Right kidney (tissue), 1 donor: Measurements from ENCODE around the gene AMOT.

Experiments
- DNase-seq: peaks from one replicate; pipeline ENCODE4 v3.0.0-alpha.2; 2016

The AMOT gene

DNA sequence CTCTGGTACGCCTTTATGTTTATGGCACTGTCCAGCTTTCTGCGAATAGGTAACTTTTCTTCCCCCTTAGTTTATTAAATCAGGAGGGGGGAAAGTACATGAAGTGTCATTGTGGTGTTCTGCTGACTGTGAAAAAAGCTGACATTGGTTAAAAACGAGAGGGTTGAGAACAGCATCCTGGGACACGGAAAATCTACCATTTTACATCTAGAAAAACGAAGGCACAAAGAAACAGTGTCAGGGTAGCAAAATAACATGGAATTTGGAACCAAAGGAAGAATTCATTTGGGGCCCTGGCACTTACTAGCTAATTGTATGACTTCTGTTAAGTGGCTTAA, 1.2 kb upstream of the AMOT start:
- no peak for DNase-seq

DNA sequence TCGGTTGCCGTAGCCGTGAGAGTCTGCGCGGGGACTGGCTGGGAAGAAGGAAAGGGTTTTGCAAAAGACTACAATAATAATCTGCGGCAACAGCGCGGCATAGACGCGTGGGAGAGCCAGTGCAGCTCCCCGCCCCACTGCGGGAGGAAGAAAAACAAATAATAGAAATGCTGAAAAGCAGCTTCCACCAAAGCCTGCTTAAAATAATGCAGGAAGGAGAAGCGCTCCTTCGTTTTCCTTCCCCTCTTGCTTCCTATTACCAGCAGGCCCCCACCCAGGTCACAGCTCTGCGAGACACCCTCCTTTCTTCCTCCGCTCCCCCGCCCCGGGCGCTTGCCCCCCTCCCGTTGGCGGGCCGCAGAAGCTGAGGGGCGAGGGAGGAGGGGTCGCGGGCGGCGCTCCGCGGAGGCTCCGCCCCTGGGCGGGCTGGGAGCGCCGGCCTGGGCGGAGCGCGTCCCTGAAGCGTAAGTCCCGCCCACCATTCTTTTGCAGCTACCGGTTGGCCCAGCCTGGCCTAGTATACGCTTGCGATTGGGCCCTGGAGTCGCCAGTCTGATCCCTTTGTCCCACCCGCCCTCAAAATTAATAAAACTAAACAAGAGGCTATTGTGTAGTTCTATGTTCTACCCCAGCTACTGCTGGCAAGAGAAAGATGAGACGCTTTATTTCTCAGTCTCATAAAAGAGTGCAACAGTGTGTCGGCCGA, 636 bp upstream of the AMOT start:
- peak; percentile 91 for DNase-seq

DNA sequence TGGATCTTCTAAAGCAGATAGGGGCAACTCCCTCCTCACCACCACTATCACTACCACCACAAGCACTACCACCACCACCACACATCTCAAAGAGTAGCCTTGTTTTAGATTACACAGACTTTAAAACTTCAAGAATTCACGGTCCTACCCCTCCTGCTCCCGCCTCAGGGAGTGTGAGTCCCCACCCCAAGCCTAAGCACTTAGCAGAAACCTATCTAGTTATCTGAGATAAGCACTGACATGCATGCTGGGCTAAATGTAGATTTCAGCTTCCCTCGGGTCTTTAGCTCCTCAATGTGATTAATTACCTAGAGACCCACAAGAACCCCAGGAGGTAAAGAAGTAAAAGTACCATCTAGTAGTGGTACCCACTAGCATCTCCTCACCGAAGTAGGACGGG, 775 bp downstream of the AMOT start:
- DNase-seq = no peak

DNA sequence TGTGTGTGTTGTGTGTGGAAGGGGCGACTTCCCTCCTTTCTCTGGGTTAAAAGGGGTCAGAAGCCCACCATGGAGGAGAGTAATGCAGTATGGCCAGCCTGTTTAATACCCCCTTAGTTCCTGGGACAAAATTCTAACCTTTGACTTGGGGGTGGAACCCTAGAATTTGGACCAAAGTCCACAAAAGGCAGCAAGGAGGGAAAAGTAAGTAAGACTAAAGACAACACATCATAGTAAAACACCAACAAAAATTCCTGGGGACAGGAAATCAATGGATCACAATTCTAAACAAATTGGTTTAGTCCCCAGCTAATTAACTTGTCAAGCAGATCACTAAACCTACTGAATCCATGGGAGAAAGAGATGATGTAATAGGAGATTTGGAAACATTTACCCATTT, 3.1 kb downstream of the AMOT start:
- no peak for DNase-seq

DNA sequence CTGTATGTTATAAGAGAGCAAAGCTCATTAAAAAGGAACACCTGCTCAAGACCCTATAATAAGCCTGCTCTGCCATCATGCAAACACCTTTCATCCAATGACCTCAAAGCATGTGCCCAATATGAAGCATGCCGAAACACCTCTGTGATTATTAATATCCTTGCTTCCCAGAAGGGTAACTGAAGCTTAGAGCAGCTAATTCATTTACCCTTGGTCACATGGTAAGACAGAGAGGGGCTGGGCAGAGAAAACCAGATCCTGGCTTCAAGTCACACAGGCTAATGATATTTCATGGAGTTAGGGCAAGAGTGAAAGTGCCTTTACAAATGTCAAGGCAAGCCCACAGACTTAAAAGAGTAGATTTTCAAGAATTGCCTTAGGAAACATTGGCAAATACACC, 5.6 kb downstream of the AMOT start:
- no peak for DNase-seq

DNA sequence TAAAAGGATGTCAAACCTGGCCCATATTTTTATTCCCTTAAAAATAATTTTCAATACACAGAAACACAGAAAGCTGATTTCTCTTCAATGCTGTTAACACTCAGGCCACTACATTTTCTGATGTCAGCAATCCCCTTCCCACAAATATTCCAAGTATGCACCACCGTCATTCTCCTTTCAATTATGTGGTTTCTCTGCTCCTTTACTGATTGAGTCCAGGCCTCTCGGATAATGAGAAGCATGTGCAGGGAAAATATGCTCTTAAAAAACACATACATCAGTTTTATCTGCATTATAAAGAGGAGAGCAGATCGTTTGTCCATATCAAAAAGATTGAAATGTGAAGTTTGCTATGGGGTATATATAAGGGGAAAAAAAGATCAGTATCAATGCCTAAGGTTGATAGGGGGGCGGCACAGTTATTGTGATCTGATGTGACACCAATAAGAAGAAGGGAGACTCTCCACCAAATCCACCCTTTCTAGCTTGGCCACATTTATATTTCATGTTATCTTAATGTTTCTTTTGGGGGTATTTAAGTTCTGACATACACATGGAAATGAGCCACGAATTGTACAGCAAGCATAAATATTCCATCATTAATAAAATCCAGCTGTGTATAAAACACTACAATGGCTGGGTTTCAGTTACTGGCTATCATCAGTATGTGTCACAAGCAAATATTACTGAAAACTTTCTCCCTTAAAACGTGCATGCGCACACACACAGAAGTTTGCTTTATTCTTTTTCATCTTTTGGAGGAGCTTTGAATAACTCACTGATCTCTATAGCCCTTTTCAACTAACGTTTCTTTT, 6.4 kb downstream of the AMOT start:
- no peak for DNase-seq

DNA sequence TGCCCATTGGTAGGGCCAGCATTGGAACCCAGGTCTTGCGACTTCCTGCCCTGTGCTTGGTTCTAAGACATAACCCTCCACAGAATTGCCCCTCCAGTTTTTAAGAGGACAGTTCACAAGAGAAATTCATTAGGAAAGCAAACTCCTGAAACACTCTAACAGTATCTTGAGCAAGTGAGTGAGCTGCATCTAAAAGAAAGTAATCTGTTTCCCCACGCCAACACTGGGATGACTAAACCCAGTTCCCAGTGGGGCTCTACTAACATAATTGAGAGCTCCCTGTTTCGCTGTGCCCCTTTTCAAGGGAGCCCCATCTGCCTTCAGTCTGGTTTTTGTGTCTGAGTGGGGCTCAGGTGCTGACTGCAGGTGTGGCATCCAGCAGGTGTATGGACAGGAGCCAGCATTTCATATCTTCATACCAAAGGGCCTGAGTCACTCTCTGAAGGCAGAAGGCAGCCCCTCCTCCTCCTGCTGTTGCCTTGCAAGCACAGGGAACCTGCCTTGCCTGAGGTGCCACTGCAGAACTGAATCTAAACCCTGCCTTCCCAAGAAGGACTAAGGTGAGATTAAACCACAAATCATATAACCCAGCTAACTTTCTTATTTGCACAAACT, 8.0 kb downstream of the AMOT start:
- no peak for DNase-seq

DNA sequence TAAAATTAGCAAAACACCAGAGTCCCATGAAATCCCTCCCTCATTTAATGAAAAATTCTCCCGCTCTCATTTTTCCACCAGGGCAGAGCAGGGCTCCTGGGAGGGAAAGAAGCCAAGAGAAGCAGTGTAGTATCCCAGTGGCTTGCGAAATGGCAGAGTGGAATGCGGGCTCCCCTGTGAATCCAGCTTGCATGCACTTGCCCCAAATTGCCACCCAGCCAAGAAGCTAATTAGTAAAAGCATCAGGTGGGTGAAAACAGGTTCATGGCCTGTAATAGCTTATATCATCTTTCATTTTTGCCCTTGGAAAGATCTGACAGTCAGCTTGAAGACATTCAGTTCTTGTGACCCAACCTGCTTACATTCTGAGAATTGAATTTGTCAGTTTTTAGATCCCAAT, 10.1 kb downstream of the AMOT start:
- no peak for DNase-seq

DNA sequence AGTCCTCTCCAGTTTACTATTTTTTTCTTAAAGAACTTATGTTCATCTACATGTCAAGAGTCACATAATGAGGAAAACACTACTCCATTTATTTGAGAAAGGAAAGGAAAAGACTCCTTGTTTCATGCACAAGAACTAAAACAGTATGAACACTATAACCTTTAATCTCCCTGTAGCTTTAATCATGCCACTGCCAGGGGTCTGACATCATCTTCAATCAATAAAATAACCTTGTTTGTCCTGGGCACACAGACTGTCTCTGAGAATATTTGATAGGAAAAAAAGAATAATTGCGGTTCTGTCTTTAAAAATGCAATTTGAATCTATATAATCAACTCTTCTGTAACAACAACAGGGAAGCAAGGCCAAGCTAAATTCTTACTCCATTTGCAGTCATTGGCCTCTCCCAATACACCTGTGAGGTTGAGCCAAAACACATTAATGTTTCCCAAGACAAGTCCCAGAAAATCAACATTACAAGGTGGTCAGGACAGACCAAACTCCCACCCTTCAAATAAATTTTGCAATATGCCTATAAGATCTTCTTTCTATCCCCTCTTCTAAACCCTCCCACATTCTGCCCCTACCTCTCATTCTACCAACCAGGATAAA, 13.2 kb downstream of the AMOT start:
- no peak for DNase-seq

DNA sequence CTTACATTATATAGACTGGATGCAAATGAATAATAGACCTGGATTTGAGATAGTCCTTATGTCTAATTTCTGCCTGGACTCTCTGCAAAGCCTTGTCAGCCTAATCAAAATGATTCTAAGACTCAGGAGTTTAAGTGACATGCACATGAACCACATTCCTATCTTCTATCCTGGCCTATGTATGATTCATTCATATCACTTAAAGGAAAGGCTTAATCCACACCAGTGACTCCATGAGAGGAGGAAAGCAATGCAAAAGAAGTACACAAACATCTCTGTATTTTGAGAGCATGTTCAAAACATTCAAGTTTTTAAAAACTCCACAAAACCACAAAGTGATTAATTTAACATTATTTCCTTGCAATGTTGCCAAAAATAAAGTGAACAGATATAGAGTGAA, 14.6 kb downstream of the AMOT start:
- no peak for DNase-seq

DNA sequence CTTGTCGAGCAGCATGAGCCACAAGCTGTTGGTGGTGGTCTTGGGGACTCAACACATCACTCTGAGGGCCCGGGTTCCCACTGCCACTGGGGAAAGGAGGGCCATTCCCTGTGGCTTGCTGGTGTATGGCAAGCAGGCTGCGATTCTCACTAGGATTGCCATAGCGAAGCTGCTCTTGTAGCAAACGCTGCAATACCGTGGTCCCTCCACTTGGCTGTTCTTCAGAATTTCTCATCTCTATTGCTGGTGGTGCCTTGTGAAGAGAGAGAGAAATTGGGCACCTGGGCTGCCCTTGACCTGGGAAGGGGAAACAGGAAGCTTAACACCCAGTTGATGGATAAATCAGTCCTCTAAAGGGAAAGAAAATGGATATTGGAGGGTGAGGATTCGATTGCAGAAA, 17.7 kb downstream of the AMOT start:
- no peak for DNase-seq

DNA sequence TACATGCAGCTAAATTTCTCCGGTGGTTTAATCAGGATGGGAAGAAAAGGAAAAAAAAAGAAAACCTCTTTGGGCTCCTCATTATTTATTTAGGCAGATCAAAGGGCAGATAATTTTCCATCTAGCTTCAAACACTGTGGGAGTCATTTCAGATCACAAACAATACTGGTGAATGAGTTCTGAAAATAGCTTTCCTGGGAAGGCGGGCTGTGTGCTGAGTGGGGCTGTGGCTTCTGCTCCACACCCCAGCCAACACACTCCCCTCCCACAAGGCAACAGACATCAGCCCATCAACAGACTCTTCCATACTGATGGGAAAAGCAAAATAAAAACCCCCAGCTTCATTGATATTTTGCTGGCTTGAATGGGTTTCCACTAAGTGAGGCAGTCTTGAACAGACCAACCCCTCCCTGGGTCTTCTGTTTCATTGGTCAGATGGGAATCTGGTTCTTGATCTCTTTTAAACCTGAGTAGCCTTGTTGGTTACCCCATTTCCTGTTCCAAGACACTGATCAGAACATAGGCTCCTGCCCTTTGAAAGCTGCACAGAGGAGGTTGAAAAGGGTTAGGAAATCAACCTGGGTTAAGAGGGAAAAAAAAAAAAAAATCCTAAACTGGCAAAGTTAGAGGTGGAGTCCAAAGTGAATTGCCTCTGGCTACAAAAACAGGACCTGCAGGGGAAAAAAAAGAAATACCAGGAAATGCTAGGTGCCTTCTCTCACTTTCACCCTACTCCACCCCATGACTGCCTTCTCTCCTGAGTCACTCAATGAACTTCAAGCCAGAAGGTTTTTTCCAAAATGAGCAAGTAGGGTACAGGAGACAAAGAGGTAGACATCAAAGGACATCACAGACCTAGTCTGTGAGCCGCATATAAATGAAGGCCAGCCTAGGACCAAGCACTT, 20.0 kb downstream of the AMOT start:
- no peak for DNase-seq

DNA sequence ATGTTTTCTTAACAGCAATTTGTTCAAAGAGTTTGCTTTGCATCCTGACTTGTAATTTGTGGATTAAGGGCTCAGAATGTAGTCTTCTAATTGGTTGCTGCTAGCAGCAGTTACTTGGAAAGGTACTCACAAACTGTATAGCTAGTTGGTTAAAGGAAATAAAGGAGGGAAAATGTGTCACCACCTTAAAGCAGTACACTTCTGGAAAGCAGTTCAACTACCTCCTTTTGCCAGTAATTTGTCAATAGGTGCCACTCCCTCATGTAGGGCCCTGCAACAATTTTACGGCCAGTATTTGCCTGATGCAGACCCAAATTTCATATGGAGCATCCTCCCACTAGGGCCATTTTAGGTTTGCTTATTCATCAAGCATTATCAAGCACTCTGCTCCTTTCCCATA, 20.8 kb downstream of the AMOT start:
- no peak for DNase-seq

DNA sequence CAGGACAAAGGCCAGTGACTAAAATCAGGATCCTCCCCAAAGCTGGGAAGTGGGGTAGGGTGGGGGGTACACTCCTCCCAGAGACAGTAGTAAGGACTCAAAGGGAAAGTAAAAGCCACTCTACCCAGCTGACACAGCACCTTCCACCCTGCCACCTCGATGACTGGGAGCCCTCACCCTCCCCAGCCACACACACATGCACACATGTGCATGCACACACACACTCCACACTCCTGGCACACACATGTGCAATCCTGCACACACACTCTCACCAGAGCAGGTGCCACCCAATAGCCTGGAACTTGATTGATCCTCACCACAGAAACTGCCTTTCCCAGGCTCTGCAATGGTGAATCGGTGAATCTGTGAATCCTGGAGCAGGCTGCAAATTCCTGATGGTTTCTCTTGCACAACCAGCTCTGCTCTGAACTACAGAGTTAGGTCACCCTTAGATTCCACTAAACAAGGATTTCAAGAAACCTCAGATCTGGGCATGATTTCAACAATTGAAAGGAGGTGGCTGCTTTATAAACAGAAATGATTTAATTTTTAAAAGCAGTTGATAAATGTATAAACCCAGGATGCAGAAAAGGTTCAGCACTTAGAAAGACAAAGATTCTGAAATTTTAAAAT, 21.5 kb downstream of the AMOT start:
- no peak for DNase-seq

DNA sequence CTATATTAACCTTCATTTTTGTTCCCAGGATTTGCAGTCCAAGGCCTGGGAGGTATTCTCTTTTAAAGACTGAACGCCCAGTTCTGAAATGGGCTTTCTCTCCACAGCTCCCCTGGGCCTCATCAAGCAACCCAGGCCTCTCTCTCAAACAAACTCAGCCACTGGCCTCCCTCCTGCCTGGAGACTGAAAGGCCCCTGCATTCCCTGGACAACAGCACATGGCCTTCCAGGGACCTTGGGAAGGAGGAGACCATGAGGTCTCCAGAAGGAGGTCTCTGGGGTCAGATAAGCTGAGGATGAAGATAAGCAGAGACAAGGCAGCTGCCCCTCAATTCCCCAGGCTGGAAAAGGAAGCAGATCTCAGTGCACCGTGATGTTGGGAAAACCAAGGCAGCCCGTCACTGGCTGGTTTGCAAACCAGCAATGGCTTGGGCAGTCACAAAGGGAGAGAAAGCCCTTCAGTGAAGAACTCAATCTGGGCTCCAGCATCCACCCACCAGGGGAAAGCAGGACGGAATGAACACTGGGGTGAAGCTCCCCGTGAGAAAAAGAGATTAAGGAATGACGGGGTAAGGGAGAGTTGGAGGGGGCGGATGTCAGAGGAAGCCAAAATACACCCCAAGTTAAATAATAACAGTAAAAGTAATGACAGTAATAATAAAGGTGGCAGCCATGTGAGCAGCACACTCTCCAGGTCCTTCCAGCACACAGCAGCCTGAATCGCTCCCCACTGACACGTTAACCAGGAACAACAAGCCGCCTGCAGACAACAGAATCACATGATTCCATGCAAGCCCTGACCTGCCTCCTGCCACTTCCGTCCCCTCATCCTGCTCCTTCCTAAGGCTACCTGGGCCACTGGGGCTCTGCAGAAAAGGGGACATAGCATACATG, 22.3 kb downstream of the AMOT start:
- no peak for DNase-seq

DNA sequence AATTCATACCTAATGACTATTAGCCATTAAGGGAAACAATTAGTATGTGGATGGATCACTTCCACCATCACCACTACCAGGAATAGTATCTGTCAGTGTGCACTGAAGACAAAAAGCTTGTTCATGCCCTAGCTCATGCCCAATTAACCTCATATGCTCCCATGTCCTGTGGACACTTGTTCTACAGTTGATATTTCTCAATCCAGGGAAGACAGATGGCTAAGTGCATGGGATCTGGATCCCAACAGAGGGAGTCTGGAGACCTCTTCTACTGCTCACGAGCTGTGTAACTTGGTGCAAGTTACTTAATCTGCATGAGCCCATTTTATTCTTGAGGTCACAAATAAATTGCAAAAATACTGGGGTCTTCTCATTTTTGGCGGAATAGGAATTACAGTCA, 23.7 kb downstream of the AMOT start:
- no peak for DNase-seq

DNA sequence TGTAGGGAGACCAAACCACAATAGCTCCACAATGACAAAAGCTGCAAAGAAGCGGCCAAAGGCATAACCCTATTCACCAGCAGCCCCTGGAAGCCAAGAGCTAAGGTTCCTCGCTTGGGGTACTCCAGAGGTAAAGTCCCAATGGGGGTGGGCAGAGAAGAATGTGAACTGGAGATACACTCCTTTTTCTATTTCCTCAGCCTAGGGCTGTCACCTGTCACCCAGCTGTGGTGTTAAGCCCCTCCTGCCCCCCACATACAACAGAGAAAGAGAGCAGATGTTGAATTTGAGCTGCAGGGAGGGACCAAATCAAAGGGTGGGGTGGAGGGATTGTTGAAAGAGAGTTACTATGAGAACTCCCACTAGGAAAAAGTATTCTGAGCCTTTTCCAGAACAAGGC, 26.1 kb downstream of the AMOT start:
- DNase-seq = no peak

DNA sequence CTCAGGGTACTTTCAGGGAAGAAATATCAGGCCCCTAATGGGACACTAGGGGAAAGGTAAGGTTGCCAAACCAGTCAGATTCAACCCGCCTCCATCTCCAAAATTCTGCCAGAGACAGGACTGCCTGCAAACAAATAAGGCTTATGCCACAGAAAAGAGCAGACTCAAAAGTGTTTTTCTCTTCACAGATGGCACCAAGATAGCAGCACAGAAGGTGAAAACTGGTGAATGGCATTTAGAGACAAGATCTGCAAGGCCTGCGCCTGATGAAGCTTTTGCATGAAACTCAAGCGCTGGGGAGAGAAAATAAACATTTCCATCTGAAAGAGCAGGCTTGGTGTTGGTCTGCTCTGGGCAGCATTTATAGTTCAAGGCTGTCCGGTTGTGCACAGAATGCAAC, 27.9 kb downstream of the AMOT start:
- DNase-seq = no peak

DNA sequence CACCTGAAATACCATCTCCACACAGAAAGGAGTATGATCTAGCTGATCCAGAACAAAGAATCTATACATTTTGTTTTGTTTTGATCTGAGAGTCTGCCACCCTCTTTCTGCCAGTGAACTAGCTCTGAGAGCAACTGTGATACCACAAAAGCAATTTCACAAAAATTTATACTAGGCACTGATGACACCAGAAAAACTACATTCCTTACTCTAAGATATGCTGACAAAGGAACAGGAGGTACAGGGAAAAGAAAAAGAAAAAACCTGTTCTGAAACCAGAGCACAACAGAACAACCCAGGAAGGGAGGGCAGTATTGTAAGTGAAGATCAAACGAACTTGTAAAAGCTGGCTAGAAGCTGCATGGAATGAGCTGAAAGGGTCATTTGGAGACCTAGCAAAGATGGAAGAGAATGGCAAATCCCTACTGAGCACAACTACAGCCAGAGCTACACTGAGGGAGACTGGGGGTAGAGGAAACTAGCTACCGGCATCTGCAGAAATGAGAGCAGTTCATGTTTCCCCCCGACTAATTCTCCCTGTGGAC, 31.9 kb downstream of the AMOT start:
- no peak for DNase-seq

DNA sequence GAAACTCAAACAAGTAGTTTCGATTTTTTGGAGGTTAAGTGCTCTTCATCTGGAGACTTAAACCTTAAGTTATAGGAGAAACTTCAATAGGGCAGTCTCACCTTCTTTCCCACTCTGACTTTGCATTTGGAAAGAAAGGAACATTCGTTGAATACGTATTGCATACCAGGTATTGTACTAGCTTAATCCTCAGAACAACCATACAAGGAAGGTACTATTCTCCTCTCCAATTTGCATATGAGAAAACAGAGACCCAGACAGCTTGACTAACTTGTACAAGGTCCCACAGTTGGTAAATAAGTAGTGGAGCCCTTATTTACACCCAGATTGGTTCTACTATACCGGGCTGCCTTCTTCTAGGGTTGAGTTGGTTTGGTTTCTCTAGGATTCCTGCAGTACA, 32.6 kb downstream of the AMOT start:
- DNase-seq = no peak

DNA sequence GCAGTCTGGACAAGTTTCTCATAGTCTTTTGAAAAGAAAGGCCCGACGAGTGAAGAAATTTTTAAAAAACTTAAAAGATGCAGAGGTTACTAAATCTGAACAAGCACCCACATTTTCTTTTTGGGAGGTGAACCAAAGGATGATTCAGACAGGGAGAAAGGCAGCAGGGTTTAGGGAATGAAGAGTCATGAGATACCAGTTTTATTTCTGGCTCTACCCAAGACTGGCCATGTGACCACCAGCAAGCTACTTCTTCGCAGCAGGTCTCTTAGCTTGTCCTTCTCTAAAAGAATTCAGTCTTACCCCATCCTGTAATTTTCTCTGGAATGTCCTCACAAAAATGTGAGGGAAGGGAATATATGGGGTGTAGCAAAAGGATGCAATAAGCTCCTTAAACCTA, 37.6 kb downstream of the AMOT start:
- no peak for DNase-seq
